ENCODE results near the gene DNAH6.

DNA sequence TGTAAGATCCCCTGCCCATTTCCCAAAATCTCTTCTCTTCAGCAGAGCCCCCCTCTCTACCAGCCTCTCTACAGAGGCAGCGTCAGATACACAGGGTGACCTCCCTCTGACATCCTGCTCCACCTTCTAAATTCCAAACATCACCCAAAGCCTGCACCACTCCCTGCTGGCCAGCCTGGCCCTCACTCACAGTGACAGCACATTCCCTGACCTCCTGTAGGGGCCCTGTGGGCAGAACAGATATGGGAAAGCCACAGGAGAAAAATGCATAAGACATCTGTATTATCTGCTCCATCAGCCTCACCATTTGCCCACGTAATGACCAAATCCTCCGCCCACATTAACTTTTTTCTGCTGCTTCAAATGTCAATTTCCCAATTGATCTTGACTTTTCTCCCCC is 324.0 kb downstream of the DNAH6 start:
- TF ChIP-seq, protein P1, sequence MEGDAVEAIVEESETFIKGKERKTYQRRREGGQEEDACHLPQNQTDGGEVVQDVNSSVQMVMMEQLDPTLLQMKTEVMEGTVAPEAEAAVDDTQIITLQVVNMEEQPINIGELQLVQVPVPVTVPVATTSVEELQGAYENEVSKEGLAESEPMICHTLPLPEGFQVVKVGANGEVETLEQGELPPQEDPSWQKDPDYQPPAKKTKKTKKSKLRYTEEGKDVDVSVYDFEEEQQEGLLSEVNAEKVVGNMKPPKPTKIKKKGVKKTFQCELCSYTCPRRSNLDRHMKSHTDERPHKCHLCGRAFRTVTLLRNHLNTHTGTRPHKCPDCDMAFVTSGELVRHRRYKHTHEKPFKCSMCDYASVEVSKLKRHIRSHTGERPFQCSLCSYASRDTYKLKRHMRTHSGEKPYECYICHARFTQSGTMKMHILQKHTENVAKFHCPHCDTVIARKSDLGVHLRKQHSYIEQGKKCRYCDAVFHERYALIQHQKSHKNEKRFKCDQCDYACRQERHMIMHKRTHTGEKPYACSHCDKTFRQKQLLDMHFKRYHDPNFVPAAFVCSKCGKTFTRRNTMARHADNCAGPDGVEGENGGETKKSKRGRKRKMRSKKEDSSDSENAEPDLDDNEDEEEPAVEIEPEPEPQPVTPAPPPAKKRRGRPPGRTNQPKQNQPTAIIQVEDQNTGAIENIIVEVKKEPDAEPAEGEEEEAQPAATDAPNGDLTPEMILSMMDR (IDR thresholded peaks at IDR 0.05), result no peak
- TF ChIP-seq POLR2A (IDR thresholded peaks at IDR 0.05), result no peak
- TF ChIP-seq POLR2AphosphoS5 (IDR thresholded peaks at IDR 0.05), result no peak
- no peak for TF ChIP-seq EP300 (IDR thresholded peaks at IDR 0.05; ENCODE audit: low read depth)

Measured in transverse colon (tissue), 4 donors.